ENCODE measurements around the gene GPAT2.
"Not testable (repeated sequence)": the region's sequence is repeated elsewhere in the genome, so short reads cannot be mapped to it uniquely, and the experiment has no call there.

GPAT2 gene
- total RNA-seq: 3.4 to 8.3 reads per million in 2 experiments

DNA sequence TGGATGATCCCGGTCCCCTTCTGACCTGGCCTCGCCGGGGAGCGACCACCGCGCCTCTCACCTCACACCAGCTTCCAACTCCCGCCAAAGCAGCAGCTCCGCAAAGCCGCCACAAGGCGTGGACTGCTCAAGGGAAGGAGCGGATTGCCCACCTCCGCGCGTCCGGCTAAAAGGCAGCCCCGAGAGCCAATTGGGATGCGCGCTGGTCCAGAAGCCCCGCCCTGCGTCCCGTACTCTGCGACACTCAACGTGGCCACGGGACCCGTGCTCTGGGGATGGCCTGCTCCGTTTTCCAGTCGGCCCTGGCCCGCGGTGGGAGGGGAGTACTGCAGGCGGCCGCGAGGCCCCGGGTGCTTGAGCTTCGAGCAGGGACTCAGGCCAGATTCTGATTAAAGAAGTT lies at the start of gene GPAT2:
Gene GPAT2 (minus strand): TSS at position 125 of the 400 bp plus-strand sequence. CDS start 2,557 bp downstream, outside the sequence.
- not testable (repeated sequence) for DNase-seq (ENCODE audit: low read depth)

DNA sequence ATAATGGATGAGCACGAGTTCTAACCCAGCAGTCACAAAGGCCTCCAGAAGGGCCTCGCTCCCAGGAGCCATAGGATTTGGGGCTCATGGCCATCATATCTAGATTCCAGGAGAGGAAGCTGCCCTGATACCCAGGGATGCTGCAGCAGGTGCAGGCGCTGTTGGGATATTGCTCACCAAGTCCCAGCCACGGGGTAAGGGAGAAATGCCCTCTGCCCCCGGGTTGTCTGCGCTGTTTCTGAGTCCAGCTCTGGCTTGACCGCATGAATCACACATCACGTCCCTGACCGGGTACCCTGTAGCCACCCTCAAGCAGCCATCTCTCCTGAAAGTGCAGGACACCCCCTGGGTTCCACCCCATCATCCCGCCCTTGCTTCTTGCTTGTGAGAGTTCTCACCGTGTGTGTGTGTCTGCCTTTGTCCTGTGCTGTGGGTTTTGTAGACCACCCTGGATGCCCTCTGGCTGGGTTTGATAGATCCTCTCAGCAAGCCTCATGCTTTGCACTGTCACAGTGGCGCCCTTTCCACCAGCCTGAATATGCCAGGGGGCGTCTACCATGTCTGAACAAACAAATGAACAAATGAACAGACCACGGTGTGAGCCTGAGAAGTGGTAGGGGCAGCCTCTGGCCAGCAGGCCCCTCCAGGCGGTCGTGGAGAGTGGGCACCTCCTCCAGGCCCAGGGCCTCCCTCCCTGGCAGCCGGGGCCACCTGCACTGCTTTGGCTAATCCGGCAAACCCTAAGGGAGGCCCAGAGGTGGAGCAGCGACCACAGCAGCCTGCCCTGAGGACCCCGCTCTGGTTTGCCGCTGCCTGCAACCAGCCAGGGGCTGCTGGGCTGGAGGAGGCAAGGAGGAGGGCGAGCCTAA lies 49.5 kb upstream of the GPAT2 start:
- no peak for DNase-seq (ENCODE audit: low read depth)

DNA sequence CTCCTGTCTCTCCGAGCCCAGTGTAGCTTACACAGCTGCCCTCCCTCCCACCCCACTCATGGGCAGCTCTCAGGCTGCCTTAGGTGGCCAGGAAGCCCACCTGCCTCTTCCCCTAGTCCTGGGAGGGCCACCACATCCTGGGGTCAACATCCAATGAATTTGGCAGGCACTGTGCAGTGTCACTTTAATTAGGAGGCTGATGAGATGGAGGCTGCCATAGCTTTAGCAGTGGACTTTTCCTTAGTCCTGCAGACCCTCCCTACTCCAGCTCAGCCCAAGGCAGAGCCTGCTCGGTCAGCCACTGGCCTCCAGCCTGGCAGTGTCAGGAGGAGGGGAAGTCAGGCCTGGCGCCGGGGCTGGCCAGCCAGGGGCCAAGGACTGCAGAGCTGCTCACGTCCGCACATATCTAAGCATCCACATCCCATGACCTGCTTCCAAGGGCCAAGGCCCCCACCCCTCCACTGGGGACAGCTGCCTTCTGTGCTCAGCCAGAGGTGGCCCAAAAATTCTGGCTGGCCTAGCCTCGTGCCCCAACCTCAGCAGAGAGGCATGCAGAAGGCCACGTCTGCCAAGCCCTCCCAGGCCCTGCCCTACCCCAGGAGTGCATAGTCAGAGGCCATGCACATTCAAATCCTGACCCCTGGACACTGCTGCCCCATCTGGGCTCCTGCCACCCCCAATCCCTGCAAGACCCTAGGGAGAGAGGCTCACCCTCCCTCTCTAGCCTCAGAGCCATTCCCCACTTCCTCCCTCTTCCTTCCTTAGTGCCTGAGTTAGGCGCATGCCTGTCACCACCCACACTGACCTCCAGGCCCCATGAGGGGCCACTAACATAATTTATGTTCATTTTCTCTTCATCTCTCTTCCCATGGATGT lies 48.6 kb upstream of the GPAT2 start:
- DNase-seq (ENCODE audit: low read depth): no peak

GRCh38 chr2:96082211-96083063 lies 47.7 kb upstream of the GPAT2 start:
- DNase-seq (ENCODE audit: low read depth): no peak

GRCh38 chr2:96081042-96081441 lies 46.3 kb upstream of the GPAT2 start:
- DNase-seq (ENCODE audit: low read depth): no peak

GRCh38 chr2:96075199-96075771 lies 40.6 kb upstream of the GPAT2 start:
- no peak for DNase-seq (ENCODE audit: low read depth)

GRCh38 chr2:96074156-96074555 lies 39.4 kb upstream of the GPAT2 start:
- no peak for DNase-seq (ENCODE audit: low read depth)

DNA sequence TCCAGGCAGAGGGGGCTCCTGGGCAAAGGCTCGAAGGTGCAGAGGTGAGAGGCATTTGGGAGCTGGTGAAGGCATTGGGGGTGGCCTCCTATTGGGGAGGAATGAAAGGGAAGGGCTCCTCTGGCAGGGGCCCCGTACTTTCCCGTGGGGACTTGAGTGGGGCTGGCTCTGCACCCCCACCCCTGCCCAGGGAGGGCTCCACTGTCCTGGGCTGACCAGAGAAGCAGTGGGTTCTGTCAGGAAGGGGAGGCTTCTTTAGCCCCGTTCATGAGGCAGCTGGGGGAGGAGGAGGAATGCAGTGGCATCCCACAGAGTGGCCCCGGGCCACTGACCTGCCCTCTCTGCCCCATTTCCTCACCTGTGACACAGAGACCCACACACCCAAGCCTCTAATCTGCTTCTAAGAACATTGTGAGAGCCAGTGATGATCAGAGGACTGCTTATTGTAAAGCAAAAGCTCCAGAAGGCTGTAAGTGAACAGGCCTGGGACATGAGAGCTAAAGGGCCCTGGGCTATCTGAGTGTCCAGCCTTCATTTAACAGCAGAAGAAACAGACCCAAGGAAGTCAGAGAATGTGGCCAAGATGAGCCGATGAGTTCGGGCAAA lies 38.6 kb upstream of the GPAT2 start:
- no peak for DNase-seq (ENCODE audit: low read depth)

- DNase-seq (ENCODE audit: low read depth): no peak
These were observed 38.0 kb upstream of the GPAT2 start for GRCh38 chr2:96072746-96073145.

- DNase-seq (ENCODE audit: low read depth): not testable (repeated sequence)
These were observed 37.3 kb upstream of the GPAT2 start for GRCh38 chr2:96071977-96072491.

- not testable (repeated sequence) for DNase-seq (ENCODE audit: low read depth)
These were observed 36.6 kb upstream of the GPAT2 start for GRCh38 chr2:96071087-96071976.

DNA sequence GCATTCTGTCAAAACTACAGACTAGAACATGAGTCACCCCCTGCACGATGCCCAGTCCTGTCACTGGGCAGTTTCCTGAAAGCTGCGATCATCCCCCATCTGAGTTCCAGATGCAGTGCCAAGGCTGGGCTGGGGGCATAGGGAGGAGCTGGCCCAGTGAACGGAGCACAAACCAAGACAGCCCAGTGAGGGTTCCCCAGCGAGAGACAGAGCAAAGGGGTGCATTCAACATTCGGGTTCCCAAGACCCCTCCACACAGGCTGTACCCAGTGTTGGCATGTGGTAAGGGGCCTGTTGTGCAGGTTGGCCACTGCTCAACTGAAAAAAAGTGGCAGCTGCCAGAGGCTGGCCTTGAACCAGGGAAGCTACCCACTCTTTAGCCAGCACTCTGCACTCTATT lies 35.6 kb upstream of the GPAT2 start:
- not testable (repeated sequence) for DNase-seq (ENCODE audit: low read depth)

DNA sequence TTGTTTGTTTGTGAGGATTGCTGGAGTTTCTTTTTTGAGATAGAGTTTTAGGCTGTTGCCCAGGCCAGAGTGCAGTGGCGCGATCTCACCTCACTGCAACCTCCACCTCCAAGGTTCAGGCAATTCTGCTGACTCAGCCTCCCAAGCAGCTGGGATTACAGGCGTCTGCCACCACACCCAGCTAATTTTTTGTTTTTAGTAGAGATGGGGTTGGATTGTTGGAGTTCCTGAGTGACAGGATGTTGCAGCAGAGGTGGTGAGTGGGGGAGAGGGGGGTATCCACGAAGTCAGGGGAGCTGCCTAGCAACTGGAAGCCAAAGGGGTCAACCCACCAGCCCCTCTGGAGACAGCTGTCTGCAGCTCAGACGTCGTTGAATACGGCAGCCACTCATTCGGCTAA lies 35.2 kb upstream of the GPAT2 start:
- not testable (repeated sequence) for DNase-seq (ENCODE audit: low read depth)

DNA sequence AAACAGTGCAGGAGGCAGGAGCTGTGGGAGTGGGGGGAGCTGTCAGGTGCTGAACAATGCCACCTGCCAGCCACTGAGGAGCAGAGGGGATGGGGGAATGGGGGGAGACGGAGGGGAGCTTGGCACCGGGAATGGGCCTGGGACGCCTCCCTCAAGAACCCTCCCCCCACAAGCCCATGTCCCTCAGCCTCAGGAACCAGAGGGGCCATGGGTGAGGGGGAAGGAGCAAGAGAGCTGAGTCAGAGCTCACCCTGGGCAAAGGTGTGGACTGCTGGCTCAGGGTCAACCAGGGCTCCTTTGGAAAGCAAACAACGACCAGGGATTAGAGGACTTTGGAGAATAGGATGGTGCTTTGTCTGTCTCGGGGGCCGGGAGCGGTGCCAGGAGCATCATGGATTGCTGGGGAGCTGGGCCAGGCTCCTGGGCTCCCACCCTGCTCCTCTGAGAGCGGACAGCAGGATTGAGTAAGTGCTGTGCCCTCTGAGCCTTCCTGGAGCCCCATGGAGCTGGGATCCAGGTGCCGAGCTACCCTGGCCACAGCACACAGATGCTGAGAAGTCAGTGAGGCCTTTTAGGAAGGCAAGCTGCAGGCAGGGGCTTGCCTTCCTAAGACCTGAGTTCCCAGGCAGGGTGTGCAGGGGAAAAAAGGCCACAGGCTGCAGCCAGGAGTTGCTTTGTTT lies 33.3 kb upstream of the GPAT2 start:
- not testable (repeated sequence) for DNase-seq (ENCODE audit: low read depth)

GRCh38 chr2:96067098-96067660 lies 32.5 kb upstream of the GPAT2 start:
- DNase-seq (ENCODE audit: low read depth): not testable (repeated sequence)

GRCh38 chr2:96066511-96066910 lies 31.8 kb upstream of the GPAT2 start:
- not testable (repeated sequence) for DNase-seq (ENCODE audit: low read depth)

DNA sequence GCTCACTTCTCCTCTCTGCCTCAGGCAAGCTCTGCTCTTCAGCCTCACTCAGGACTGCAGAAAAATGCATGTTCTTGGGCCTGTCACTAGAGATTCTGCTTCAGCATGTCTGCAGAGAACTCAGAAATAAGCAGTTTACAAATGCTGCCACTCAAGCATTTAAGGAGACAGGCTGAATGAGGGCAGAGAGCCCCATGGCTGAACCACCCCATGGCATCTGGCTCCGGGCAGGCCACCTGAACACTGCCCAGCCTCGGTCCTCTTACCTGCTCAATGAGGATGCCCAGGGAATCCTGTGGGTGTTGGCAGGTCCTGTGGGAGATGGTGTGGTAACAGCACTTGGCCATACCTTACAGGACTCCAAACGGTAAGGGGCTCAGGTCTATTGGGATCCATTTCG lies 31.2 kb upstream of the GPAT2 start:
- DNase-seq (ENCODE audit: low read depth): not testable (repeated sequence)

DNA sequence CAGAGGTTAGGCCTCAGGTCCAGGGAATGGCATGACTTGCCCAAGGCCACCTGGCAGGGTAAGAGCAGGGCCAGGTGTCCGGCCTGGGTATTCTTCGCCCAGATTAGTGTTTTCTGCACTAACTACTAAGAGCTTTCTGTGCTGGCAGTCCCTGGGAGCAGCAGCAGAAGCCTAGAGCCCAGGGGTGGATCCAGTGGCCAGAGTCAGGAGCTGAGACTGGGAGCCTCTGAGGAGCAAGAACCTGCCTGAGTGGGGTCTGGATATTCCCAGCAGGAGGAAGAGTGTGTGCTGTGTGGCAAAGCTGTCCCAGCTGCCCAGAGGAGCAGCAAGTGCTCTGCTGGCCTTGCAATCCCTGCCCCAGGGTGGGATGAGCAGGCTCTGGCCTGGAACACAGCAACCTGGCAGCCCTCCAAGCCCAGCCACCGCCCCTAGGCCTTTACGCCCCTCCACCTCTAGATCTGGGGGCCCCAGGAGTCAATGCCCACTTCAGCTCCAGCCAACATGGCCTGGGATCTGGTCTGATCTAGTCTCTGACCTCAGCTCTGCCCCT lies 30.7 kb upstream of the GPAT2 start:
- DNase-seq (ENCODE audit: low read depth): no peak
